Bronchial epithelial cell (primary cell): ENCODE data around the gene GRK1. TPM values are rescaled to one million over a fixed set of nuclear protein-coding genes. Genes with fewer than 3 reads are reported as not detected.
"Not testable (repeated sequence)": the region's sequence is repeated elsewhere in the genome, so short reads cannot be mapped to it uniquely, and the experiment has no call there.

Experiments used
- DNase-seq: peaks from one replicate; pipeline ENCODE4 v3.0.0-alpha.2; 2010; ENCODE audit warnings: low read depth
- FAIRE-seq: peaks from 2 replicates; lab custom pipeline; 2011; peaks lifted over from hg19 to GRCh38; lab: Jason Lieb, UNC
- H3K27me3 ChIP-seq: 2 replicates; pipeline ENCODE4 v1.5.1; 2011; ENCODE audit warnings: low read length; ENCODE audit not compliant: control insufficient read depth, insufficient read depth
- H3K36me3 ChIP-seq: 2 replicates; pipeline ENCODE4 v1.5.1; 2011; ENCODE audit warnings: low read length; ENCODE audit not compliant: control insufficient read depth, insufficient read depth
- H3K4me3 ChIP-seq: 2 replicates; pipeline ENCODE4 v1.5.1; 2011; ENCODE audit warnings: mild to moderate bottlenecking, low read depth, low read length, control low read depth
- CTCF ChIP-seq: IDR thresholded peaks from 2 replicates; pipeline ENCODE4 v1.5.1; 2011; ENCODE audit warnings: mild to moderate bottlenecking, moderate library complexity, low read length, control low read depth, inconsistent platforms; ENCODE audit not compliant: insufficient read depth, severe bottlenecking
- total RNA-seq: library from RNA; depleted of rRNA; stranded (reverse); fragments of >200 nt; gene quantifications from 2 replicates; pipeline ENCODE4 v1.2.1, GENCODE V29; 2014

The GRK1 gene
- total RNA-seq, 1 donor from 2014 or later, result not detected

GRCh38 chr13:113742445-113743120 is 75.6 kb downstream of the GRK1 start:
- TF ChIP-seq CTCF, result no peak
- FAIRE-seq (peak; percentile 40), DNase-seq (peak; percentile 49)
- no peak overlapping the region for H3K4me3 ChIP-seq
- no peaks in the 10 kb centered on the region for H3K27me3 ChIP-seq
- H3K36me3 ChIP-seq, result no peaks in the 10 kb centered on the region

- Histone ChIP-seq H3K27me3 (no peaks in the 10 kb centered on the region), H3K36me3 (no peaks in the 10 kb centered on the region), H3K4me3 (no peak overlapping the region)
- FAIRE-seq (no peak), DNase-seq (no peak)
- TF ChIP-seq CTCF, result no peak
Measured at GRCh38 chr13:113743366-113744195, 76.6 kb downstream of the GRK1 start.

- FAIRE-seq, result no peak
- no peak for TF ChIP-seq CTCF
- Histone ChIP-seq H3K4me3 (no peak overlapping the region), H3K27me3 (no peaks in the 10 kb centered on the region), H3K36me3 (no peaks in the 10 kb centered on the region)
- no peak for DNase-seq
Measured at GRCh38 chr13:113744197-113745000, 77.4 kb downstream of the GRK1 start.

GRCh38 chr13:113745059-113745458 is 78.0 kb downstream of the GRK1 start:
- FAIRE-seq (no peak), DNase-seq (no peak)
- TF ChIP-seq CTCF, result no peak
- Histone ChIP-seq H3K27me3 (no peaks in the 10 kb centered on the region), H3K4me3 (no peak overlapping the region), H3K36me3 (no peaks in the 10 kb centered on the region)

- not testable (repeated sequence) for FAIRE-seq, H3K4me3 ChIP-seq, H3K27me3 ChIP-seq, H3K36me3 ChIP-seq, DNase-seq
Measured at GRCh38 chr13:113745500-113746142, 78.6 kb downstream of the GRK1 start.
